Measurements from ENCODE around the gene NSMCE1. TPM values are rescaled to one million over a fixed set of nuclear protein-coding genes. Genes with fewer than 3 reads are reported as not detected.

Gene NSMCE1
- total RNA-seq, 1 donor from 2014 or later, result 186 TPM

Other genes with a start within 250 kb of the NSMCE1 start
- not detected in 2 replicates for gene C16orf82, start 201.8 kb downstream of the NSMCE1 start, total RNA-seq
- 13.5 and 17.3 TPM in 2 replicates for gene KDM8, start 65.2 kb downstream of the NSMCE1 start, total RNA-seq
- 434 and 437 TPM in 2 replicates for gene IL4R, start 45.2 kb upstream of the NSMCE1 start, total RNA-seq
- gene IL21R, start 133.4 kb upstream of the NSMCE1 start, total RNA-seq, result 84.2 and 84.5 TPM in 2 replicates